Breast epithelium (tissue), 3 donors: ENCODE results near the gene IKBKE.

Experiments
- CTCF ChIP-seq, 3 donors: fragments of 450-650 bp; IDR thresholded peaks; one replicate each; pipeline ENCODE4 v1.5.1; 2016 to 2017; ENCODE audit warnings: antibody characterized with exemption in 3 of 3, mild to moderate bottlenecking in 3 of 3, moderate library complexity in 3 of 3
- POLR2AphosphoS5 ChIP-seq, 3 donors: sonication (generic); formaldehyde crosslinking; IDR thresholded peaks; one replicate each; pipeline ENCODE4 v1.6.1; 2017; ENCODE audit warnings: antibody characterized with exemption in 3 of 3

DNA sequence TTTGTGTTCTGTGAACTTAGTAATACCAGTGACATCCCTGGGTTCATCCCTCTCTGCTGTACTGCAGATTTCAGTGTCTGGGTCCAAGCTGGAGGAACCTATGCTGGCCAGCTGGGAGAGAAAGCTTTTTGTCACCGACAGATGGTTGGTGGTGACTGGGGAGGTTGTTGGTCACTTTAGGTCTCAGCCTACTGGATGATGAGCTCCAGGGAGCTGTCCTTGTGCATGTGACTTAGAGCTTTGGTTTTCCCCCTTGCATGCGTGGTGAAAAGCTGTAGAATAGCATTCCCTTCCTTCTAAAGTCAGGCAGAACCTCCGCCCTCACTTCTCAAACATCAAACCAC lies 22.9 kb upstream of the IKBKE start:
- no peak for TF ChIP-seq CTCF (IDR thresholded peaks at IDR 0.05)
- TF ChIP-seq POLR2AphosphoS5 (IDR thresholded peaks at IDR 0.05): no peak
